Naive B cell (primary cell): Measurements from ENCODE around the gene CDK9. TPM values are rescaled to one million over a fixed set of nuclear protein-coding genes. Genes with fewer than 3 reads are reported as not detected.
A peak's percentile ranks its signal among the peaks of the same experiment; 100 is the strongest.
"Not testable (repeated sequence)": the region's sequence is repeated elsewhere in the genome, so short reads cannot be mapped to it uniquely, and the experiment has no call there.

Experiments
- ATAC-seq, 2 donors: fragments of 150-1000 bp; cut with Tn5 transposase; 2 replicates each; pipeline ENCODE4 v1.10.0; 2021; ENCODE audit warnings: low read depth in 2 of 2, mild to moderate bottlenecking in 2 of 2, moderate library complexity in 2 of 2
- DNase-seq: peaks from one replicate; pipeline ENCODE4 v3.0.0; 2022
- H3K27ac Mint-ChIP-seq, 6 donors: one replicate each; pipeline ENCODE4 v1.8.0; 2020 to 2022; ENCODE audit warnings: mild to moderate bottlenecking in 6 of 6, mixed read lengths in 6 of 6, moderate library complexity in 5 of 6, inconsistent platforms in 2 of 6
- H3K27me3 Mint-ChIP-seq, 3 donors: one replicate each; pipeline ENCODE4 v1.8.0; 2021 to 2022; ENCODE audit warnings: mixed read lengths in 3 of 3, mild to moderate bottlenecking in 1 of 3
- H3K36me3 Mint-ChIP-seq, 2 donors: one replicate each; pipeline ENCODE4 v1.8.0; 2020 to 2022; ENCODE audit warnings: mixed read lengths in 2 of 2, inconsistent platforms in 1 of 2, mild to moderate bottlenecking in 1 of 2
- H3K4me1 Mint-ChIP-seq, 3 donors: one replicate each; pipeline ENCODE4 v1.8.0; 2020 to 2022; ENCODE audit warnings: mixed read lengths in 3 of 3, inconsistent platforms in 1 of 3, mild to moderate bottlenecking in 1 of 3, moderate library complexity in 1 of 3
- H3K4me3 Mint-ChIP-seq, 8 donors: one replicate each; pipeline ENCODE4 v1.8.0; 2020 to 2022; ENCODE audit warnings: mild to moderate bottlenecking in 8 of 8, mixed read lengths in 8 of 8, moderate library complexity in 8 of 8, inconsistent platforms in 2 of 8
- H3K9me3 Mint-ChIP-seq, 7 donors: one replicate each; pipeline ENCODE4 v1.8.0; 2020 to 2022; ENCODE audit warnings: mixed read lengths in 7 of 7, mild to moderate bottlenecking in 5 of 7, inconsistent platforms in 2 of 7, moderate library complexity in 1 of 7
- polyA plus RNA-seq, 6 donors: library from polyadenylated mRNA; unstranded; fragments of 300-500 nt; fragmentation: Illumina TruSeq; gene quantifications; one replicate each; pipeline ENCODE4 v1.2.3, GENCODE V29; 2021; ENCODE audit warnings: low read depth in 6 of 6

The CDK9 gene
- polyA plus RNA-seq, 6 donors from 2014 or later = 37.3 to 88.8 (median 43.2) TPM

- no peaks in the 10 kb centered on the region for H3K27me3 Mint-ChIP-seq
- ATAC-seq = no peak
Measured at GRCh38 chr9:127754099-127755060, 31.5 kb upstream of the CDK9 start.

GRCh38 chr9:127755061-127756060 lies 30.5 kb upstream of the CDK9 start:
- Mint-ChIP-seq H3K9me3 (no peaks in the 10 kb centered on the region), H3K27me3 (no peaks in the 10 kb centered on the region), H3K4me1 (peaks cover 14 to 19% (median 15%) of the 10 kb centered on the region in 3 donors), H3K27ac (peak overlapping the region in 1 of 6 donors; percentile 41), H3K36me3 (peaks cover 3 to 6% of the 10 kb centered on the region in 2 donors), H3K4me3 (no peak overlapping the region)
- ATAC-seq = no peak
- DNase-seq = no peak

More at GRCh38 chr9:127754099-127755060, 31.5 kb upstream of the CDK9 start:
- Mint-ChIP-seq H3K9me3 (no peaks in the 10 kb centered on the region), H3K4me1 (peaks cover 14 to 19% (median 15%) of the 10 kb centered on the region in 3 donors), H3K36me3 (peaks cover 4 to 6% of the 10 kb centered on the region in 2 donors), H3K4me3 (no peak overlapping the region), H3K27ac (no peak overlapping the region)
- DNase-seq = no peak

GRCh38 chr9:127756233-127756632 lies 29.6 kb upstream of the CDK9 start:
- no peak overlapping the region for H3K4me3 Mint-ChIP-seq
- no peak for ATAC-seq
- H3K36me3 Mint-ChIP-seq = peaks cover 0 to 6% of the 10 kb centered on the region in 2 donors

GRCh38 chr9:127756776-127757175 lies 29.1 kb upstream of the CDK9 start:
- not testable (repeated sequence) for H3K27me3 Mint-ChIP-seq, H3K36me3 Mint-ChIP-seq, H3K9me3 Mint-ChIP-seq, H3K4me3 Mint-ChIP-seq, ATAC-seq, DNase-seq, H3K27ac Mint-ChIP-seq
- peaks cover 13 to 28% (median 15%) of the 10 kb centered on the region in 3 donors for H3K4me1 Mint-ChIP-seq

More at GRCh38 chr9:127756233-127756632, 29.6 kb upstream of the CDK9 start:
- Mint-ChIP-seq H3K27me3 (no peaks in the 10 kb centered on the region), H3K4me1 (peaks cover 15 to 23% (median 15%) of the 10 kb centered on the region in 3 donors), H3K27ac (peak overlapping the region in 1 of 6 donors; percentile 41), H3K9me3 (no peaks in the 10 kb centered on the region)
- no peak for DNase-seq

GRCh38 chr9:127758843-127759242 lies 27.0 kb upstream of the CDK9 start:
- Mint-ChIP-seq H3K9me3 (no peaks in the 10 kb centered on the region), H3K4me3 (no peak overlapping the region), H3K27ac (peak overlapping the region in 3 of 6 donors; percentile 5 to 89 (median 62)), H3K4me1 (peaks cover 23 to 36% (median 28%) of the 10 kb centered on the region in 3 donors), H3K27me3 (no peaks in the 10 kb centered on the region), H3K36me3 (peaks cover 0 to 16% of the 10 kb centered on the region in 2 donors)
- DNase-seq (no peak), ATAC-seq (no peak)

GRCh38 chr9:127761061-127761460 lies 24.8 kb upstream of the CDK9 start:
- Mint-ChIP-seq H3K4me3 (no peak overlapping the region), H3K27ac (peak overlapping the region in 3 of 6 donors; percentile 52 to 90 (median 78)), H3K4me1 (peaks cover 43 to 59% (median 45%) of the 10 kb centered on the region in 3 donors)

GRCh38 chr9:127761491-127761956 lies 24.3 kb upstream of the CDK9 start:
- DNase-seq = no peak
- ATAC-seq = no peak
- H3K9me3 Mint-ChIP-seq = no peaks in the 10 kb centered on the region
- H3K4me3 Mint-ChIP-seq = no peak overlapping the region
- H3K27me3 Mint-ChIP-seq = no peaks in the 10 kb centered on the region
- H3K27ac Mint-ChIP-seq = peak overlapping the region in 2 of 6 donors; percentile 78 to 90
- peaks cover 48 to 63% (median 50%) of the 10 kb centered on the region in 3 donors for H3K4me1 Mint-ChIP-seq
- H3K36me3 Mint-ChIP-seq = peaks cover 4 to 34% of the 10 kb centered on the region in 2 donors

More at GRCh38 chr9:127761061-127761460, 24.8 kb upstream of the CDK9 start:
- DNase-seq (no peak), ATAC-seq (no peak)
- Mint-ChIP-seq H3K9me3 (no peaks in the 10 kb centered on the region), H3K27me3 (no peaks in the 10 kb centered on the region), H3K36me3 (peaks cover 4 to 29% of the 10 kb centered on the region in 2 donors)

GRCh38 chr9:127762111-127762676 lies 23.6 kb upstream of the CDK9 start:
- Mint-ChIP-seq H3K4me3 (no peak overlapping the region), H3K36me3 (peaks cover 4 to 38% of the 10 kb centered on the region in 2 donors), H3K4me1 (peaks cover 55 to 70% (median 57%) of the 10 kb centered on the region in 3 donors), H3K27me3 (no peaks in the 10 kb centered on the region), H3K27ac (peak overlapping the region in 5 of 6 donors; percentile 60 to 90 (median 79)), H3K9me3 (no peaks in the 10 kb centered on the region)
- no peak for ATAC-seq
- DNase-seq = no peak

GRCh38 chr9:127763918-127764384 lies 21.9 kb upstream of the CDK9 start:
- peaks cover 60 to 80% (median 66%) of the 10 kb centered on the region in 3 donors for H3K4me1 Mint-ChIP-seq
- H3K9me3 Mint-ChIP-seq = no peaks in the 10 kb centered on the region
- H3K36me3 Mint-ChIP-seq = peaks cover 4 to 40% of the 10 kb centered on the region in 2 donors
- H3K4me3 Mint-ChIP-seq = peak overlapping the region in 2 of 8 donors; percentile 47 to 61
- peak overlapping the region in 3 of 6 donors; percentile 85 to 96 (median 90) for H3K27ac Mint-ChIP-seq
- ATAC-seq = no peak
- no peak for DNase-seq
- H3K27me3 Mint-ChIP-seq = no peaks in the 10 kb centered on the region

GRCh38 chr9:127765418-127765817 lies 20.4 kb upstream of the CDK9 start:
- peak overlapping the region in 3 of 6 donors; percentile 72 to 91 (median 90) for H3K27ac Mint-ChIP-seq
- H3K36me3 Mint-ChIP-seq = peaks cover 4 to 42% of the 10 kb centered on the region in 2 donors
- peak overlapping the region in 2 of 8 donors; percentile 16 to 41 for H3K4me3 Mint-ChIP-seq
- ATAC-seq (no peak), DNase-seq (no peak)
- no peaks in the 10 kb centered on the region for H3K9me3 Mint-ChIP-seq
- no peaks in the 10 kb centered on the region for H3K27me3 Mint-ChIP-seq
- H3K4me1 Mint-ChIP-seq = peaks cover 70 to 93% (median 79%) of the 10 kb centered on the region in 3 donors

- Mint-ChIP-seq H3K36me3 (peaks cover 4 to 41% of the 10 kb centered on the region in 2 donors), H3K27ac (peak overlapping the region; percentile 59 to 97 (median 88)), H3K27me3 (no peaks in the 10 kb centered on the region), H3K4me1 (peaks cover 77 to 92% (median 88%) of the 10 kb centered on the region in 3 donors), H3K9me3 (no peaks in the 10 kb centered on the region), H3K4me3 (peak overlapping the region in 5 of 8 donors; percentile 33 to 67 (median 61))
- DNase-seq = no peak
- no peak for ATAC-seq
Measured at GRCh38 chr9:127767410-127767809, 18.4 kb upstream of the CDK9 start.

- DNase-seq (no peak), ATAC-seq (no peak)
- no peaks in the 10 kb centered on the region for H3K9me3 Mint-ChIP-seq
- peaks cover 4 to 35% of the 10 kb centered on the region in 2 donors for H3K36me3 Mint-ChIP-seq
- H3K27me3 Mint-ChIP-seq = no peaks in the 10 kb centered on the region
- H3K27ac Mint-ChIP-seq = peak overlapping the region in 4 of 6 donors; percentile 59 to 97 (median 94)
- H3K4me3 Mint-ChIP-seq = peak overlapping the region in 1 of 8 donors; percentile 67
- H3K4me1 Mint-ChIP-seq = peaks cover 72 to 86% (median 84%) of the 10 kb centered on the region in 3 donors
Measured at GRCh38 chr9:127767909-127768331, 17.9 kb upstream of the CDK9 start.
